ENCODE results near the gene SCD5.

The SCD5 gene

GRCh38 chr4:82591592-82591991 is 207.0 kb downstream of the SCD5 start:
- H3K4me1 Mint-ChIP-seq (ENCODE audit: low read depth), result no peaks in the 10 kb centered on the region
- no peaks in the 10 kb centered on the region for H3K36me3 Mint-ChIP-seq (ENCODE audit: low read depth)
- H3K9me3 Mint-ChIP-seq, result no peaks in the 10 kb centered on the region
- intact Hi-C loops (cut with micrococcal nuclease), result no loop called here
- H3K27me3 Mint-ChIP-seq, result peaks cover 2% of the 10 kb centered on the region
- H3K27ac Mint-ChIP-seq, result no peak overlapping the region
- H3K4me3 Mint-ChIP-seq, result no peak overlapping the region

GRCh38 chr4:82589756-82590155 is 208.8 kb downstream of the SCD5 start:
- no peaks in the 10 kb centered on the region for H3K36me3 Mint-ChIP-seq (ENCODE audit: low read depth)
- intact Hi-C loops (cut with micrococcal nuclease), result no loop called here

GRCh38 chr4:82588771-82589270 is 209.8 kb downstream of the SCD5 start:
- Mint-ChIP-seq H3K36me3 (ENCODE audit: low read depth) (no peaks in the 10 kb centered on the region), H3K4me3 (no peak overlapping the region), H3K27me3 (peaks cover 2% of the 10 kb centered on the region), H3K9me3 (no peaks in the 10 kb centered on the region), H3K27ac (no peak overlapping the region), H3K4me1 (ENCODE audit: low read depth) (no peaks in the 10 kb centered on the region)
- intact Hi-C loops (cut with micrococcal nuclease), result no loop called here

More at GRCh38 chr4:82589756-82590155, 208.8 kb downstream of the SCD5 start:
- Mint-ChIP-seq H3K4me1 (ENCODE audit: low read depth) (no peaks in the 10 kb centered on the region), H3K4me3 (no peak overlapping the region), H3K9me3 (no peaks in the 10 kb centered on the region), H3K27me3 (peaks cover 2% of the 10 kb centered on the region), H3K27ac (no peak overlapping the region)

- no peaks in the 10 kb centered on the region for H3K36me3 Mint-ChIP-seq (ENCODE audit: low read depth)
- no peaks in the 10 kb centered on the region for H3K4me1 Mint-ChIP-seq (ENCODE audit: low read depth)
- H3K27me3 Mint-ChIP-seq, result peaks cover 2% of the 10 kb centered on the region
- H3K27ac Mint-ChIP-seq, result no peak overlapping the region
- H3K4me3 Mint-ChIP-seq, result no peak overlapping the region
- H3K9me3 Mint-ChIP-seq, result no peaks in the 10 kb centered on the region
- intact Hi-C loops (cut with micrococcal nuclease), result no loop called here
Measured at GRCh38 chr4:82587826-82588540, 210.6 kb downstream of the SCD5 start.

- no peak overlapping the region for H3K27ac Mint-ChIP-seq
- H3K4me1 Mint-ChIP-seq (ENCODE audit: low read depth), result no peaks in the 10 kb centered on the region
- H3K9me3 Mint-ChIP-seq, result no peaks in the 10 kb centered on the region
- no peaks in the 10 kb centered on the region for H3K27me3 Mint-ChIP-seq
- no peak overlapping the region for H3K4me3 Mint-ChIP-seq
- intact Hi-C loops (cut with micrococcal nuclease), result no loop called here
- H3K36me3 Mint-ChIP-seq (ENCODE audit: low read depth), result no peaks in the 10 kb centered on the region
Measured at GRCh38 chr4:82585690-82586435, 212.7 kb downstream of the SCD5 start.

GRCh38 chr4:82584931-82585330 is 213.7 kb downstream of the SCD5 start:
- Mint-ChIP-seq H3K4me3 (no peak overlapping the region), H3K27me3 (no peaks in the 10 kb centered on the region), H3K9me3 (no peaks in the 10 kb centered on the region), H3K4me1 (ENCODE audit: low read depth) (no peaks in the 10 kb centered on the region), H3K27ac (no peak overlapping the region), H3K36me3 (ENCODE audit: low read depth) (no peaks in the 10 kb centered on the region)
- intact Hi-C loops (cut with micrococcal nuclease), result no loop called here

GRCh38 chr4:82583897-82584587 is 214.6 kb downstream of the SCD5 start:
- H3K9me3 Mint-ChIP-seq, result no peaks in the 10 kb centered on the region
- H3K36me3 Mint-ChIP-seq (ENCODE audit: low read depth), result no peaks in the 10 kb centered on the region
- no peak overlapping the region for H3K4me3 Mint-ChIP-seq
- H3K27ac Mint-ChIP-seq, result no peak overlapping the region
- H3K4me1 Mint-ChIP-seq (ENCODE audit: low read depth), result no peaks in the 10 kb centered on the region
- intact Hi-C loops (cut with micrococcal nuclease), result no loop called here
- H3K27me3 Mint-ChIP-seq, result no peaks in the 10 kb centered on the region

- Mint-ChIP-seq H3K9me3 (no peaks in the 10 kb centered on the region), H3K4me1 (ENCODE audit: low read depth) (no peaks in the 10 kb centered on the region), H3K27ac (no peak overlapping the region), H3K4me3 (no peak overlapping the region), H3K36me3 (ENCODE audit: low read depth) (no peaks in the 10 kb centered on the region), H3K27me3 (no peaks in the 10 kb centered on the region)
- intact Hi-C loops (cut with micrococcal nuclease), result no loop called here
Measured at GRCh38 chr4:82579932-82580331, 218.7 kb downstream of the SCD5 start.
